H9 (cell line): ENCODE results near the gene ADARB2. TPM values are rescaled to one million over a fixed set of nuclear protein-coding genes. Genes with fewer than 3 reads are reported as not detected.

Experiments
- DNase-seq: peaks from one replicate; pipeline ENCODE4 v3.0.0-alpha.2; 2017
- H2AFZ ChIP-seq: one replicate; pipeline ENCODE4 v1.6.1; 2013; ENCODE audit warnings: mild to moderate bottlenecking, low read length, control low read depth, moderate library complexity
- H2AK5ac ChIP-seq: 2 replicates; pipeline ENCODE4 v1.6.1; 2013; ENCODE audit warnings: low read length, control low read depth, mixed read lengths; ENCODE audit not compliant: insufficient read length
- H2BK120ac ChIP-seq: one replicate; pipeline ENCODE4 v1.6.1; 2013; ENCODE audit warnings: low read depth, mild to moderate bottlenecking, low read length, control low read depth, inconsistent platforms; ENCODE audit not compliant: poor library complexity, severe bottlenecking
- H2BK12ac ChIP-seq: 2 replicates; pipeline ENCODE4 v1.6.1; 2013; ENCODE audit warnings: low read length, control low read depth, mixed read lengths, low read depth; ENCODE audit not compliant: insufficient read length
- H2BK15ac ChIP-seq: 2 replicates; pipeline ENCODE4 v1.6.1; 2013; ENCODE audit warnings: low read depth, low read length, control low read depth
- H2BK20ac ChIP-seq: one replicate; pipeline ENCODE4 v1.6.1; 2013; ENCODE audit warnings: low read depth, mild to moderate bottlenecking, low read length, control low read depth, inconsistent platforms; ENCODE audit not compliant: poor library complexity, severe bottlenecking
- H2BK5ac ChIP-seq: 2 replicates; pipeline ENCODE4 v1.6.1; 2013; ENCODE audit warnings: low read length, control low read depth, mixed read lengths; ENCODE audit not compliant: insufficient read length
- H3K14ac ChIP-seq: 2 replicates; pipeline ENCODE4 v1.6.1; 2013; ENCODE audit warnings: low read length, control low read depth; ENCODE audit not compliant: insufficient read depth
- H3K18ac ChIP-seq: 2 replicates; pipeline ENCODE4 v1.6.1; 2013; ENCODE audit warnings: low read depth, mild to moderate bottlenecking, mixed read lengths, low read length, control low read depth; ENCODE audit not compliant: insufficient read length
- H3K23ac ChIP-seq: 2 replicates; pipeline ENCODE4 v1.6.1; 2013; ENCODE audit warnings: low read length, control low read depth, mixed read lengths, low read depth; ENCODE audit not compliant: insufficient read length
- H3K23me2 ChIP-seq: 2 replicates; pipeline ENCODE4 v1.6.1; 2013; ENCODE audit warnings: low read depth, mild to moderate bottlenecking, mixed read lengths, low read length, control low read depth; ENCODE audit not compliant: insufficient read length, poor library complexity, severe bottlenecking
- H3K27ac ChIP-seq: 2 replicates; pipeline ENCODE4 v1.5.1; 2013; ENCODE audit warnings: low read length, control low read depth, mixed read lengths, low read depth; ENCODE audit not compliant: insufficient read length
- H3K27me3 ChIP-seq: 2 replicates; pipeline ENCODE4 v1.6.1; 2013; ENCODE audit warnings: low read length, control low read depth, inconsistent platforms; ENCODE audit not compliant: insufficient read depth
- H3K4ac ChIP-seq: 2 replicates; pipeline ENCODE4 v1.6.1; 2013; ENCODE audit warnings: low read depth, mild to moderate bottlenecking, control low read depth, inconsistent platforms, low read length, moderate library complexity
- H3K4me1 ChIP-seq: 2 replicates; pipeline ENCODE4 v1.6.1; 2013; ENCODE audit warnings: low read length, control low read depth, inconsistent platforms; ENCODE audit not compliant: insufficient read depth
- H3K4me2 ChIP-seq: 2 replicates; pipeline ENCODE4 v1.6.1; 2013; ENCODE audit warnings: low read length, control low read depth, mixed read lengths; ENCODE audit not compliant: insufficient read length, insufficient read depth
- H3K56ac ChIP-seq: 2 replicates; pipeline ENCODE4 v1.6.1; 2013; ENCODE audit warnings: low read depth, mild to moderate bottlenecking, mixed read lengths, low read length, control low read depth; ENCODE audit not compliant: insufficient read length
- H3K79me1 ChIP-seq: 2 replicates; pipeline ENCODE4 v1.6.1; 2013; ENCODE audit warnings: low read depth, mild to moderate bottlenecking, moderate library complexity, low read length, control low read depth, inconsistent platforms; ENCODE audit not compliant: insufficient read depth, poor library complexity, severe bottlenecking
- H3K79me2 ChIP-seq: 2 replicates; pipeline ENCODE4 v1.6.1; 2013; ENCODE audit warnings: low read length, control low read depth, inconsistent platforms; ENCODE audit not compliant: insufficient read depth
- H3K9ac ChIP-seq: 2 replicates; pipeline ENCODE4 v1.6.1; 2013; ENCODE audit warnings: low read length, control low read depth, mixed read lengths; ENCODE audit not compliant: insufficient read length; ENCODE audit errors: extremely low read depth
- H3K9me3 ChIP-seq: one replicate; pipeline ENCODE4 v1.6.1; 2013; ENCODE audit warnings: low read depth, low read length, inconsistent platforms; ENCODE audit not compliant: control insufficient read depth
- H3T11ph ChIP-seq: one replicate; pipeline ENCODE4 v1.6.1; 2013; ENCODE audit warnings: mild to moderate bottlenecking, low read length, control low read depth, inconsistent platforms
- H4K20me1 ChIP-seq: one replicate; pipeline ENCODE4 v1.6.1; 2013; ENCODE audit not compliant: control insufficient read depth, insufficient read length, insufficient read depth
- H4K5ac ChIP-seq: 2 replicates; pipeline ENCODE4 v1.6.1; 2013; ENCODE audit warnings: low read depth, mild to moderate bottlenecking, mixed read lengths, low read length, control low read depth; ENCODE audit not compliant: insufficient read length
- H4K8ac ChIP-seq: replicated peaks from 2 replicates; pipeline ENCODE4 v1.6.1; 2013; ENCODE audit warnings: low read length, control low read depth, mixed read lengths, low read depth; ENCODE audit not compliant: insufficient read length
- H4K91ac ChIP-seq: 2 replicates; pipeline ENCODE4 v1.6.1; 2013; ENCODE audit warnings: low read depth, mild to moderate bottlenecking, moderate library complexity, mixed read lengths, low read length, control low read depth; ENCODE audit not compliant: insufficient read length
- H3K27ac Mint-ChIP-seq, 3 experiments: 2 replicates in 2 of 3; 3 replicates in 1 of 3; pipeline ENCODE4 v1.8.0; 2020 to 2021; ENCODE audit warnings: mixed read lengths in 3 of 3, mild to moderate bottlenecking in 1 of 3, moderate library complexity in 1 of 3
- H3K27me3 Mint-ChIP-seq: 2 replicates; pipeline ENCODE4 v1.8.0; 2021; ENCODE audit warnings: low read depth, mild to moderate bottlenecking, moderate library complexity, mixed read lengths
- H3K36me3 Mint-ChIP-seq, 3 experiments: 2 replicates in 2 of 3; 3 replicates in 1 of 3; pipeline ENCODE4 v1.8.0; 2020 to 2021; ENCODE audit warnings: low read depth in 3 of 3, mixed read lengths in 3 of 3; ENCODE audit not compliant: insufficient read depth in 1 of 3
- H3K4me1 Mint-ChIP-seq, 2 experiments: 2 replicates each; pipeline ENCODE4 v1.8.0; 2020; ENCODE audit warnings: mixed read lengths in 2 of 2
- H3K4me3 Mint-ChIP-seq, 2 experiments: 2 replicates in 1 of 2; 3 replicates in 1 of 2; pipeline ENCODE4 v1.8.0; 2020 to 2021; ENCODE audit warnings: mild to moderate bottlenecking in 2 of 2, mixed read lengths in 2 of 2, moderate library complexity in 1 of 2
- H3K9me3 Mint-ChIP-seq, 2 experiments: 2 replicates in 1 of 2; 3 replicates in 1 of 2; pipeline ENCODE4 v1.8.0; 2020; ENCODE audit warnings: mild to moderate bottlenecking in 2 of 2, mixed read lengths in 2 of 2, moderate library complexity in 1 of 2
- WGBS: extraction: QIAGEN DNeasy Blood & Tissue Kit; methylation state at CpG from one replicate; pipeline ENCODE4 v1.1.7; 2013; ENCODE audit warnings: missing lambda C conversion rate, low lambda C conversion rate, mixed read lengths; ENCODE audit not compliant: insufficient read length; ENCODE audit errors: extremely low coverage; 5-methylcytosine and 5-hydroxymethylcytosine counted together
- total RNA-seq: library from RNA; stranded (reverse); gene quantifications from 2 replicates; pipeline ENCODE4 v1.2.1, GENCODE V29; 2021
- TF ChIP-seq, protein P1 (sequence below): fragments of 200-600 bp; sonication (generic); conservative IDR thresholded peaks from 3 replicates; pipeline ENCODE4 v1.8.0; 2021; ENCODE audit warnings: antibody characterized with exemption, mild to moderate bottlenecking

Gene ADARB2
- total RNA-seq, 1 experiment from 2014 or later, result 0.87 TPM

DNA sequence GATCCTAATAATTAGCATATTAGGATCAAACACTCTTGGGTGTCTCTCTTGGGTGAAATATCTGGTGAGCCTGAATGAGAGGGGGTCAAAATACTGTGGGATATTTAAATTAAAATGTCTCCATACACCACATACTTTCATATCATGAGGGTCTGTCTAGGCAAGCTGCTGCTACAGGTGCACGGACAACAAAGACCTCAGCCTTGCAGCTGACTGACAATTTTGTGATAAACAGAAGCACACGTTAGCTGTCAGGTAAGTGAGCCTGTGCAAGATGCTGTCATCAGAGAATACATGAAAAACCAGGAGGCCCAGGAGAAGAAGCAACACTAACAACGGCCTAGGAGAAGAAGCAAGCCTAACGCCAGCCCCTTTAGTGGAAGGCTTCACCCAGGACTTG lies 247.5 kb downstream of the ADARB2 start:
- no CpG with 5 or more reads among the region's 4 CpGs for WGBS
- H2BK20ac ChIP-seq, result no peak overlapping the region
- no peak overlapping the region for H3K4me3 Mint-ChIP-seq
- H3K23ac ChIP-seq, result no peak overlapping the region
- no peaks in the 10 kb centered on the region for H3K79me2 ChIP-seq
- H2BK15ac ChIP-seq, result no peak overlapping the region
- H3K79me1 ChIP-seq, result no peaks in the 10 kb centered on the region
- H3K4me1 Mint-ChIP-seq, result no peaks in the 10 kb centered on the region
- H3K9me3 ChIP-seq, result no peaks in the 10 kb centered on the region
- no peak overlapping the region for H4K5ac ChIP-seq
- no peak overlapping the region for H2BK12ac ChIP-seq
- DNase-seq, result no peak
- no peak overlapping the region for H3K27ac Mint-ChIP-seq
- no peak overlapping the region for H3K56ac ChIP-seq
- no peak overlapping the region for H2AFZ ChIP-seq
- no peak overlapping the region for H2BK120ac ChIP-seq
- no peaks in the 10 kb centered on the region for H3K23me2 ChIP-seq
- H3K9ac ChIP-seq, result no peak overlapping the region
- H4K20me1 ChIP-seq, result no peaks in the 10 kb centered on the region
- no peaks in the 10 kb centered on the region for H3K9me3 Mint-ChIP-seq
- no peak overlapping the region for H3K4me2 ChIP-seq
- H3K18ac ChIP-seq, result no peak overlapping the region
- H4K8ac ChIP-seq, result no peak overlapping the region
- H3K36me3 Mint-ChIP-seq, result no peaks in the 10 kb centered on the region
- H3K27ac ChIP-seq, result no peak overlapping the region
- H4K91ac ChIP-seq, result no peak overlapping the region
- H3K27me3 Mint-ChIP-seq, result peaks cover 4% of the 10 kb centered on the region
- no peak overlapping the region for H3K4ac ChIP-seq
- no peak overlapping the region for H2BK5ac ChIP-seq
- no peak overlapping the region for H2AK5ac ChIP-seq
- 0 out of 2 replicates have a peak, but pooled peaks cover 2% of the 10 kb centered on the region for H3K4me1 ChIP-seq
- H3T11ph ChIP-seq, result no peak overlapping the region
- H3K27me3 ChIP-seq, result no peaks in the 10 kb centered on the region
- H3K14ac ChIP-seq, result no peak overlapping the region
- TF ChIP-seq, protein P1, sequence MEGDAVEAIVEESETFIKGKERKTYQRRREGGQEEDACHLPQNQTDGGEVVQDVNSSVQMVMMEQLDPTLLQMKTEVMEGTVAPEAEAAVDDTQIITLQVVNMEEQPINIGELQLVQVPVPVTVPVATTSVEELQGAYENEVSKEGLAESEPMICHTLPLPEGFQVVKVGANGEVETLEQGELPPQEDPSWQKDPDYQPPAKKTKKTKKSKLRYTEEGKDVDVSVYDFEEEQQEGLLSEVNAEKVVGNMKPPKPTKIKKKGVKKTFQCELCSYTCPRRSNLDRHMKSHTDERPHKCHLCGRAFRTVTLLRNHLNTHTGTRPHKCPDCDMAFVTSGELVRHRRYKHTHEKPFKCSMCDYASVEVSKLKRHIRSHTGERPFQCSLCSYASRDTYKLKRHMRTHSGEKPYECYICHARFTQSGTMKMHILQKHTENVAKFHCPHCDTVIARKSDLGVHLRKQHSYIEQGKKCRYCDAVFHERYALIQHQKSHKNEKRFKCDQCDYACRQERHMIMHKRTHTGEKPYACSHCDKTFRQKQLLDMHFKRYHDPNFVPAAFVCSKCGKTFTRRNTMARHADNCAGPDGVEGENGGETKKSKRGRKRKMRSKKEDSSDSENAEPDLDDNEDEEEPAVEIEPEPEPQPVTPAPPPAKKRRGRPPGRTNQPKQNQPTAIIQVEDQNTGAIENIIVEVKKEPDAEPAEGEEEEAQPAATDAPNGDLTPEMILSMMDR, result no peak
